Retinal pigment epithelial cell (primary cell): ENCODE data around the gene ZSCAN30.
A peak's percentile ranks its signal among the peaks of the same experiment; 100 is the strongest.

Experiments
- DNase-seq: peaks from one replicate; pipeline ENCODE4 v3.0.0-alpha.2; 2010; ENCODE audit warnings: low read depth
- H3K4me3 ChIP-seq: 2 replicates; pipeline ENCODE4 v1.5.1; 2011; ENCODE audit warnings: mild to moderate bottlenecking, low read length, control low read depth, moderate library complexity
- CTCF ChIP-seq: conservative IDR thresholded peaks from 2 replicates; pipeline ENCODE4 v1.5.1; 2011; ENCODE audit warnings: low read depth, low read length, control low read depth, inconsistent platforms

ZSCAN30 gene

GRCh38 chr18:35296060-35296459, 6.0 kb upstream of the ZSCAN30 start:
- no peak for TF ChIP-seq CTCF
- no peak overlapping the region for H3K4me3 ChIP-seq
- no peak for DNase-seq

GRCh38 chr18:35291166-35291565, 1.1 kb upstream of the ZSCAN30 start:
- peak overlapping the region; percentile 92 for H3K4me3 ChIP-seq
- no peak for TF ChIP-seq CTCF
- no peak for DNase-seq

- no peak for TF ChIP-seq CTCF
- peak overlapping the region; percentile 92 for H3K4me3 ChIP-seq
- no peak for DNase-seq
Observed at GRCh38 chr18:35289727-35290093, 319 bp downstream of the ZSCAN30 start.

GRCh38 chr18:35289293-35289692, 736 bp downstream of the ZSCAN30 start:
- TF ChIP-seq CTCF: no peak
- no peak for DNase-seq
- H3K4me3 ChIP-seq: peak overlapping the region; percentile 92

GRCh38 chr18:35284841-35285240, 5.2 kb downstream of the ZSCAN30 start:
- no peak for DNase-seq
- no peak for TF ChIP-seq CTCF
- no peak overlapping the region for H3K4me3 ChIP-seq

GRCh38 chr18:35283923-35284794, 5.9 kb downstream of the ZSCAN30 start:
- no peak for DNase-seq
- TF ChIP-seq CTCF: no peak
- no peak overlapping the region for H3K4me3 ChIP-seq

- TF ChIP-seq CTCF: no peak
- DNase-seq: no peak
- no peak overlapping the region for H3K4me3 ChIP-seq
Observed at GRCh38 chr18:35282353-35282752, 7.7 kb downstream of the ZSCAN30 start.
